GM12878 (cell line): ENCODE results near the gene UTP4. TPM values are rescaled to one million over a fixed set of nuclear protein-coding genes. Genes with fewer than 3 reads are reported as not detected.
"Not testable (repeated sequence)": the region's sequence is repeated elsewhere in the genome, so short reads cannot be mapped to it uniquely, and the experiment has no call there.

ENCODE experiments used
- ATAC-seq: fragments of 200-7000 bp; cut with Tn5 transposase; 3 replicates; pipeline ENCODE4 v1.9.1; 2020; ENCODE audit warnings: mild to moderate bottlenecking, moderate library complexity
- BruUV-seq: library from RNA; stranded (reverse); fragments of 400-500 nt; replicated peaks from 2 replicates; lab custom pipeline; 2021; lab: Mats Ljungman, UMichigan
- CTCF ChIA-PET: fragments of 300-600 bp; sonication (Branson Sonifier 250); formaldehyde crosslinking; extraction: SDS; loops from one replicate; lab custom pipeline; 2021; ENCODE audit warnings: inconsistent platforms; lab: Yijun Ruan, JAX
- POLR2A ChIA-PET: fragments of 350-600 bp; formaldehyde crosslinking; extraction: SDS; loops from one replicate; lab custom pipeline; 2021; ENCODE audit warnings: inconsistent platforms; lab: Charles Lee
- RAD21 ChIA-PET: fragments of 300-600 bp; sonication (Branson Sonifier 250); formaldehyde crosslinking; loops from one replicate; lab custom pipeline; 2023; ENCODE audit warnings: antibody characterized with exemption; ENCODE audit not compliant: unreplicated experiment; lab: Charles Lee
- SMC1A ChIA-PET: fragments of 300-600 bp; sonication (Branson Sonifier 250); formaldehyde crosslinking; loops from one replicate; lab custom pipeline; 2023; ENCODE audit not compliant: unreplicated experiment, uncharacterized antibody; lab: Charles Lee
- DNase-seq: peaks from one replicate; pipeline ENCODE4 v3.0.0-alpha.2; 2011; ENCODE audit warnings: low read depth, low spot score
- FAIRE-seq: peaks from 3 replicates; lab custom pipeline; 2011; peaks lifted over from hg19 to GRCh38; lab: Jason Lieb, UNC
- H2AFZ ChIP-seq: 2 replicates; pipeline ENCODE4 v1.6.0; 2011; ENCODE audit warnings: low read depth, low read length, control low read depth; ENCODE audit not compliant: control insufficient read depth
- H3K27ac ChIP-seq: 2 replicates; pipeline ENCODE4 v1.5.1; 2011; ENCODE audit warnings: control low read depth; ENCODE audit not compliant: control insufficient read depth, insufficient read depth
- H3K27me3 ChIP-seq, 2 experiments: replicated peaks in 1 of 2; 2 replicates each; pipeline versions ENCODE4 v1.6.0 to v1.6.1; 2011; ENCODE audit warnings: low read length in 1 of 2; ENCODE audit not compliant: control insufficient read depth in 2 of 2, insufficient read depth in 2 of 2
- H3K36me3 ChIP-seq, 2 experiments: 2 replicates each; pipeline ENCODE4 v1.5.1; 2011; ENCODE audit warnings: low read length in 1 of 2; ENCODE audit not compliant: control insufficient read depth in 2 of 2, insufficient read depth in 2 of 2
- H3K4me1 ChIP-seq: 2 replicates; pipeline ENCODE4 v1.6.1; 2011; ENCODE audit warnings: mild to moderate bottlenecking, low read length, moderate library complexity, mixed read lengths; ENCODE audit not compliant: control insufficient read depth, insufficient read depth
- H3K4me2 ChIP-seq: 2 replicates; pipeline ENCODE4 v1.6.0; 2011; ENCODE audit warnings: control low read depth; ENCODE audit not compliant: control insufficient read depth, insufficient read depth
- H3K4me3 ChIP-seq: fragments of 200-600 bp; sonication (generic); 2 replicates; pipeline ENCODE4 v1.5.1; 2016
- H3K79me2 ChIP-seq: 2 replicates; pipeline ENCODE4 v1.6.0; 2011; ENCODE audit warnings: low read length; ENCODE audit not compliant: control insufficient read depth, insufficient read depth
- H3K9ac ChIP-seq: 2 replicates; pipeline ENCODE4 v1.8.0; 2011; ENCODE audit warnings: low read length, control low read depth, mixed read lengths; ENCODE audit not compliant: control insufficient read depth, insufficient read depth
- H3K9me3 ChIP-seq: replicated peaks from 3 replicates; pipeline ENCODE4 v1.5.1; 2011; ENCODE audit warnings: mild to moderate bottlenecking, low read length; ENCODE audit not compliant: control insufficient read depth, insufficient read depth
- H4K20me1 ChIP-seq: 2 replicates; pipeline ENCODE4 v1.6.0; 2011; ENCODE audit not compliant: control insufficient read depth, insufficient read depth
- CTCF ChIP-seq, 3 experiments: IDR thresholded peaks in 2 of 3; conservative IDR thresholded peaks in 1 of 3; 2 replicates each; pipeline ENCODE4 v1.5.1; 2011; ENCODE audit warnings: low read depth in 3 of 3, low read length in 3 of 3, mild to moderate bottlenecking in 3 of 3, control low read depth in 2 of 3, moderate library complexity in 2 of 3, inconsistent platforms in 1 of 3, mixed read lengths in 1 of 3; ENCODE audit not compliant: control insufficient read depth in 2 of 3, insufficient read depth in 1 of 3; ENCODE audit errors: extremely low read depth in 1 of 3
- HDGF ChIP-seq: fragments of 450-650 bp; IDR thresholded peaks from 2 replicates; pipeline ENCODE4 v1.6.1; 2016; ENCODE audit warnings: antibody characterized with exemption
- POLR2AphosphoS5 ChIP-seq: IDR thresholded peaks from 2 replicates; pipeline ENCODE4 v1.6.1; 2011; ENCODE audit warnings: mild to moderate bottlenecking, low read length, inconsistent platforms
- RAD21 ChIP-seq: IDR thresholded peaks from 2 replicates; pipeline ENCODE4 v1.6.1; 2011; ENCODE audit warnings: mild to moderate bottlenecking, low read depth, low read length, moderate library complexity; ENCODE audit not compliant: insufficient read depth
- SMC3 ChIP-seq: IDR thresholded peaks from 2 replicates; pipeline ENCODE4 v1.6.1; 2011; ENCODE audit warnings: low read length, improper control_type of control experiment, borderline replicate concordance
- TAF1 ChIP-seq: IDR thresholded peaks from 2 replicates; pipeline ENCODE4 v1.6.1; 2011; ENCODE audit warnings: mild to moderate bottlenecking, low read depth, low read length, borderline replicate concordance
- YY1 ChIP-seq: IDR thresholded peaks from 2 replicates; pipeline ENCODE4 v1.6.1; 2011; ENCODE audit warnings: low read depth, mild to moderate bottlenecking, low read length
- ZNF384 ChIP-seq: IDR thresholded peaks from 2 replicates; pipeline ENCODE4 v1.6.1; 2012; ENCODE audit warnings: low read depth, mild to moderate bottlenecking, low read length, improper control_type of control experiment, borderline replicate concordance
- WGBS: methylation state at CpG from one replicate; pipeline ENCODE4 v1.1.6; 2016; ENCODE audit warnings: low lambda C conversion rate; ENCODE audit not compliant: insufficient replicate concordance, insufficient coverage; ENCODE audit errors: missing lambda C conversion rate; 5-methylcytosine and 5-hydroxymethylcytosine counted together
- in situ Hi-C: fragments of 300-500 bp; cut with MboI; formaldehyde crosslinking; loops from 9 replicates; pipeline ENCODE4 v1.14.3; 2018; ENCODE audit warnings: mixed read lengths
- intact Hi-C: fragments of 100-400 bp; cut with micrococcal nuclease; formaldehyde crosslinking; loops from one replicate; pipeline ENCODE4 v1.14.2; 2022; ENCODE audit not compliant: unreplicated experiment
- polyA plus RNA-seq, 11 experiments: library from polyadenylated mRNA; depleted of rRNA in 4 of 11; unstranded in 6 of 11; stranded (reverse) in 5 of 11; fragments of >200 nt; fragmentation: Nextera tagmentation in 4 of 11; fragmentation: Illumina TruSeq in 1 of 11; extraction: Ambion mirVana in 4 of 11; extraction: Trizol in 1 of 11; gene quantifications; 1 replicate in 1 of 11; 2 replicates in 10 of 11; pipeline versions ENCODE4 v1.2.1 to v1.2.3, GENCODE V29; 2011 to 2016; ENCODE audit warnings: inconsistent platforms in 2 of 11, missing spikeins in 2 of 11, low read depth in 1 of 11
- total RNA-seq, 4 experiments: library from RNA; depleted of rRNA in 3 of 4; stranded (reverse); fragments of >200 nt in 3 of 4; fragmentation: Illumina TruSeq in 1 of 4; extraction: Trizol in 1 of 4; gene quantifications; 2 replicates each; pipeline versions ENCODE4 v1.2.1 to v1.2.3, GENCODE V29; 2013 to 2021

Gene UTP4
- total and polyA plus RNA-seq, 10 of the 15 experiments (the other 5 are each of a cell fraction or from before 2014, with no cell fraction given) = 32.5 to 131 (median 84.0) TPM

GRCh38 chr16:69123910-69124309 is 8.5 kb upstream of the UTP4 start:
- POLR2A ChIA-PET = interaction anchor here (0.5 to 1.8 kb wide), 3 partner anchors 10 to 364 kb away, joined by 3 to 7 read pairs (median 6); no protein-coding TSS in a partner anchor
- no peaks in the 10 kb centered on the region for H4K20me1 ChIP-seq
- no peaks in the 10 kb centered on the region for H3K27me3 ChIP-seq
- no peak overlapping the region for H3K4me2 ChIP-seq
- no peak overlapping the region for H3K9ac ChIP-seq
- BruUV-seq = no TSS peak
- WGBS = 59% methylated on average over 3 of the region's 3 CpGs
- H3K27ac ChIP-seq = no peak overlapping the region
- SMC1A ChIA-PET = interaction anchor here (0.6 to 4.7 kb wide), 20 partner anchors 8 to 595 kb away, joined by 3 to 27 read pairs (median 4); partner anchors contain the start of genes CHTF8, TANGO6 and UTP4
- H2AFZ ChIP-seq = no peak overlapping the region
- CTCF ChIA-PET = interaction anchor here (0.5 to 5.3 kb wide), 45 partner anchors 9 to 1891 kb away, joined by 3 to 55 read pairs (median 4); partner anchors contain the start of genes CHTF8, HAS3 and UTP4
- RAD21 ChIA-PET = interaction anchor here (0.7 to 3.7 kb wide), 15 partner anchors 10 to 1402 kb away, joined by 3 to 26 read pairs (median 4); no protein-coding TSS in a partner anchor
- peaks cover 15% of the 10 kb centered on the region for H3K79me2 ChIP-seq
- intact Hi-C loops = loop anchor here (1.0 to 5.0 kb wide), 5 partner anchors 129 to 595 kb away; no protein-coding TSS in a partner anchor
- H3K4me1 ChIP-seq = no peaks in the 10 kb centered on the region; the same call in 1 of the 2 replicates
- TF ChIP-seq RAD21 (peak; percentile 80), POLR2AphosphoS5 (no peak), YY1 (0 out of 2 replicates have a peak, but pooled peaks have one; percentile 41), CTCF (IDR thresholded peaks at IDR 0.05 in 2 of 3, conservative IDR thresholded peaks at IDR 0.05 in 1 of 3; ENCODE audit: control insufficient read depth in 2 of 3, extremely low read depth in 1 of 3, insufficient read depth in 1 of 3, low read depth in 3 of 3, low read length in 3 of 3) (peak; percentile 56 to 69 (median 57); a peak in 5 of 6 replicates), HDGF (no peak), TAF1 (no peak), ZNF384 (peak; percentile 96), SMC3 (peak; percentile 78; the same call in 1 of the 2 replicates)
- in situ Hi-C loops = loop anchor here (5.0 kb wide), 4 partner anchors 222 to 602 kb away; partner anchors contain the start of gene TANGO6
- DNase-seq = no peak
- peaks cover 15% of the 10 kb centered on the region in 2 experiments; a peak in 3 of 4 replicates for H3K36me3 ChIP-seq
- no peaks in the 10 kb centered on the region for H3K9me3 ChIP-seq
- no peak overlapping the region for H3K4me3 ChIP-seq
- ATAC-seq = peak; percentile 83
- peak; percentile 86 for FAIRE-seq

GRCh38 chr16:69124406-69124805 is 8.0 kb upstream of the UTP4 start:
- POLR2A ChIA-PET = interaction anchor here (0.5 to 1.8 kb wide), 3 partner anchors 9 to 365 kb away, joined by 3 to 6 read pairs (median 4); no protein-coding TSS in a partner anchor
- in situ Hi-C loops = loop anchor here (5.0 kb wide), 4 partner anchors 222 to 602 kb away; partner anchors contain the start of gene TANGO6
- WGBS = 93% methylated on average over 8 of the region's 8 CpGs

More at GRCh38 chr16:69124406-69124805, 8.0 kb upstream of the UTP4 start:
- H2AFZ ChIP-seq, H3K4me1 ChIP-seq, BruUV-seq, H3K4me2 ChIP-seq, H4K20me1 ChIP-seq, H3K27ac ChIP-seq, H3K9ac ChIP-seq, DNase-seq, ATAC-seq, H3K27me3 ChIP-seq, H3K9me3 ChIP-seq, H3K4me3 ChIP-seq, FAIRE-seq: not testable (repeated sequence)
- intact Hi-C loops = loop anchor here (1.0 to 5.0 kb wide), 5 partner anchors 130 to 596 kb away; no protein-coding TSS in a partner anchor
- ChIA-PET CTCF (interaction anchor here (0.6 to 5.3 kb wide), 30 partner anchors 9 to 1892 kb away, joined by 3 to 55 read pairs (median 4); partner anchors contain the start of genes CHTF8 and UTP4), RAD21 (interaction anchor here (0.6 to 3.7 kb wide), 12 partner anchors 9 to 1402 kb away, joined by 3 to 26 read pairs (median 4); no protein-coding TSS in a partner anchor), SMC1A (interaction anchor here (0.6 to 4.7 kb wide), 15 partner anchors 8 to 595 kb away, joined by 3 to 27 read pairs (median 4); partner anchors contain the start of genes CHTF8, TANGO6 and UTP4)
- H3K36me3 ChIP-seq = peaks cover 11 to 12% of the 10 kb centered on the region in 2 experiments; a peak in 3 of 4 replicates
- peaks cover 16% of the 10 kb centered on the region for H3K79me2 ChIP-seq
